Lower leg skin (tissue), 4 donors: Measurements from ENCODE around the gene RPL36. TPM values are rescaled to one million over a fixed set of nuclear protein-coding genes. Genes with fewer than 3 reads are reported as not detected.
"Not testable (repeated sequence)": the region's sequence is repeated elsewhere in the genome, so short reads cannot be mapped to it uniquely, and the experiment has no call there.

ENCODE experiments used
- DNase-seq, 2 donors: peaks; one replicate each; pipeline ENCODE4 v3.0.0-alpha.2; 2019; ENCODE audit warnings: low spot score in 2 of 2
- H3K4me3 ChIP-seq: fragments of 200-600 bp; sonication (generic); 2 replicates; pipeline ENCODE4 v1.5.1; 2017; ENCODE audit warnings: mild to moderate bottlenecking, low read depth; ENCODE audit not compliant: poor library complexity, severe bottlenecking
- CTCF ChIP-seq, 3 donors: fragments of 450-650 bp; IDR thresholded peaks; one replicate each; pipeline ENCODE4 v1.5.1; 2016; ENCODE audit warnings: antibody characterized with exemption in 3 of 3, mild to moderate bottlenecking in 3 of 3, moderate library complexity in 2 of 3
- POLR2A ChIP-seq, 2 donors: fragments of 450-650 bp; IDR thresholded peaks; one replicate each; pipeline ENCODE4 v1.6.1; 2016 to 2017; ENCODE audit warnings: antibody characterized with exemption in 2 of 2, mild to moderate bottlenecking in 1 of 2, moderate library complexity in 1 of 2
- WGBS, 2 donors: methylation state at CpG; one replicate each; pipeline ENCODE4 v1.1.5; 2018; 5-methylcytosine and 5-hydroxymethylcytosine counted together
- intact Hi-C: fragments of 100-400 bp; cut with DNase I; formaldehyde crosslinking; loops from one replicate; pipeline ENCODE4 v1.15.0; 2023; ENCODE audit warnings: low total_unique reads
- total RNA-seq, 4 donors: library from RNA; depleted of rRNA; stranded (reverse); fragments of >200 nt; gene quantifications; one replicate each; pipeline ENCODE4 v1.1.0, GENCODE V29; 2016

Gene RPL36
- total RNA-seq, 4 donors from 2014 or later = 1,101 to 1,427 (median 1,254) TPM

GRCh38 chr19:5686647-5687359 is 3.3 kb upstream of the RPL36 start:
- peak; percentile 96 to 100 for DNase-seq
- intact Hi-C loops = loop anchor here (10.0 kb wide), 1 partner anchor 642 kb away; no protein-coding TSS in a partner anchor
- H3K4me3 ChIP-seq = peak overlapping the region; percentile 13
- 1 to 2% methylated on average over 20 to 58 of the region's 59 CpGs for WGBS, 2 donors
- TF ChIP-seq CTCF (IDR thresholded peaks at IDR 0.05) (peak in 1 of 3 donors; percentile 42), POLR2A (IDR thresholded peaks at IDR 0.05) (no peak)

GRCh38 chr19:5687360-5688198 is 2.5 kb upstream of the RPL36 start:
- intact Hi-C loops = loop anchor here (10.0 kb wide), 1 partner anchor 643 kb away; no protein-coding TSS in a partner anchor
- no peak overlapping the region for H3K4me3 ChIP-seq
- no peak for DNase-seq
- TF ChIP-seq CTCF (IDR thresholded peaks at IDR 0.05) (no peak), POLR2A (IDR thresholded peaks at IDR 0.05) (no peak)
- WGBS, 2 donors = 42 to 65% methylated on average over 20 to 56 of the region's 76 CpGs

DNA sequence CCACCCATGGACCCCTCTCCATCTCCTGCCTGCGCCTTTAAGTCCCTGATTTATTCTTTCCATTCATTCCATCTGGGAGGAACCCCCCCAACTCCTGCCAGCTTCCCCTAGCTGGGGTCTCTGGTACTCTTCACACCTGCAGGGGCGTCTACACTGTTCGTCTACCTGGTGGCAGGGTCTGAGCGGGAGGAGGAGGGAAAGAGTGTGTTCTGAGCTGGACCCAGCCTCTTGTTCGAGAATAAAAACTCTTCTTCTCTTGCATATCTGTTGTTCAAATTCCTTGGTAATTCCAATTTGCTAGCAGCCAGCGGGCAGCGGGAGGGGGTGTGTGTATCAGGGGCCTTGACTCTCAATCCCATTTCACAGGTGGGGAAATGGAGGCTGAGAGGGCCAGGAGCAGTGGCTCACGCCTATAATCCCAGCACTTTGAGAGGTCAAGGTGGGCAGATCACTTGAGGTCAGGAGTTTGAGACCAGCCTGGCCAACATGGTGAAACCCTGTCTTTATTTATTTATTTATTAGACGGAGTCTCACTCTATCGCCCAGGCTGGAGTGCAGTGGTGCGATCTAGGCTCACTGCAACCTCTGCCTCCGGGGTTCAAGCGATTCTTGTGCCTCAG is 1.7 kb upstream of the RPL36 start:
- H3K4me3 ChIP-seq, DNase-seq: not testable (repeated sequence)
- WGBS, 2 donors = 89 to 90% methylated on average over 13 of the region's 13 CpGs
- intact Hi-C loops = loop anchor here (10.0 kb wide), 1 partner anchor 644 kb away; no protein-coding TSS in a partner anchor

DNA sequence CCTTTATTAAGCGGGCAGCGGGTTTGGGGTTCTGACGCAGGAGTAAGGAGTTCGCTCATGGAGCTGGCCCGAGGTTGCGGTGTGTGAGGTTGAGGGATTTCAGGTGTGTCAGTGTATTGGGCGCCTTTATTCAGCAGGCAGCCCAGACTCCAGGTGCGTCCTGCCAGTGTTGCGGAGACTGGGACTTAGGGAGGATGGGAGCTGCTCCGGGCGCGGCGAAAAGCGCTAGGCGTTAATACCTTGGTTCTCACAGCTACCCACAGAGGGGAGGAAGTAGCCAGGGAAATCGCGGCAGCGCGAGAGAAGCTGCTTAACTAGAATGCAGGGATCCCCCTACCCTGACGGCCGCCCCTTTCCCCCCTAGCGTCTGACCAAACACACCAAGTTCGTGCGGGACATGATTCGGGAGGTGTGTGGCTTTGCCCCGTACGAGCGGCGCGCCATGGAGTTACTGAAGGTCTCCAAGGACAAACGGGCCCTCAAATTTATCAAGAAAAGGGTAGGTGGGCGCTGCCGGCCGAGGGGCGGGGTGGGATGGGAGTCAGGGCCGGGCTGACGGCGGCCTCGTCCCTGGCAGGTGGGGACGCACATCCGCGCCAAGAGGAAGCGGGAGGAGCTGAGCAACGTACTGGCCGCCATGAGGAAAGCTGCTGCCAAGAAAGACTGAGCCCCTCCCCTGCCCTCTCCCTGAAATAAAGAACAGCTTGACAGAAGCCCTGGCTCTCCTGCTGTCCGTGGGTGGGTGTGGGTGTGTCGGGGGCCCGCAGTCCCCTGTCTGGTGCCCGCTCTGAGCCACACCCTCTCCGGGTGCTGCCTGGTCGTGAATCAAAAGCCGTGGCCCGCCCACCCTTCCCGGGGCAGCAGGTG is 1.1 kb downstream of the RPL36 start:
- intact Hi-C loops = no loop called here
- TF ChIP-seq POLR2A (IDR thresholded peaks at IDR 0.05) = no peak
- no peak for TF ChIP-seq CTCF (IDR thresholded peaks at IDR 0.05)
- 6 to 9% methylated on average over 50 to 53 of the region's 54 CpGs for WGBS, 2 donors
- peak in 1 of 2 donors; percentile 93 for DNase-seq
- H3K4me3 ChIP-seq = peak overlapping the region; percentile 96

DNA sequence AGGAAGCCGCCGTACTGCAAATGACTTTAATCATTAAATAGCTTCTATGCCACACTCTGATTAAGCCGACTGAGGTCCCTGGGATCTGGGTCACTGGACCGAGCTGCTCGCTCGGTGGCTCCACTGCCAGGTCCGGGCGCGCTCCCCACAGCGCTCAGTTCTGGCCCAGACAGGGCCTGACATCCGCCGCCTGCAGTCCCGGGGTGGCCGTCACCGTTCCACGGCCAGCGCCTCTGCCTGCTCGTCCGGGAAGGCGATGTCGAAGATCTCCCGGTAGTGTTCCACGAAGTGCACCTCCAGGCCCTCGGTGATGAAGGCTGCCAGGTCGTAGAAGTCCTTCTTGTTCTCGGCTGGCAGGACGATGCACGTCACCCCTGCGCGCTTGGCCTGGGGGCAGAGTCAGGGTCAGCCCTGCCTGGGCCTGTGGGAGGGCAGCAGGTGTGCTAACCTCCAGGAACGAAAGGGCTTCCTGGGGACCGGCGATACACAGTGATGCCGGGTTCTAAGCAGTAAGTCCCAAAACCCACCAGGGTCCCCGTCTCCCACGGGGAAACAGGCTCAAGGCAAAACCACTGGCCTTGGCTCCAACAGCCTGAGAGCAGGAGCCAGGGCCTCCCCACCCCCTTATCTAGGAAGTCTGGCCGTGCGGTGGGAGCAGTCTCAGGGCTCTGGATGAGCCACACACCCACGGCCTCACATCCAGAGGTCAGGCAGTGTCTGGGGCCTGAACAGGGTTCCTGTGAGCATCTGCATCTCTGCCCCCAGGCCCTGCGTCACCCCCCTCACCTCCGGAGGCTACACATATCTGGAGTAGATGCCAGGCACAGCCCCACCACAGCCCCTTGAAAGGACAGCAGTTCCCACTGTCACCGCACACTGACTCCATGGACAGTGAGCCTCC is 2.0 kb downstream of the RPL36 start:
- 45 to 52% methylated on average over 33 to 42 of the region's 42 CpGs for WGBS, 2 donors
- TF ChIP-seq CTCF (IDR thresholded peaks at IDR 0.05) (no peak), POLR2A (IDR thresholded peaks at IDR 0.05) (no peak)
- intact Hi-C loops = no loop called here
- DNase-seq = peak in 1 of 2 donors; percentile 85
- H3K4me3 ChIP-seq = no peak overlapping the region
